Activated CD4-positive, CD25-positive, alpha-beta regulatory T cell (primary cell): Measurements from ENCODE around the gene LITAFD.
"Not testable (repeated sequence)": the region's sequence is repeated elsewhere in the genome, so short reads cannot be mapped to it uniquely, and the experiment has no call there.

ENCODE experiments used
- DNase-seq, 4 experiments: peaks; one replicate each; lab custom pipeline; 2025; lab: John Stamatoyannopoulos, UW

The LITAFD gene

GRCh38 chr16:8882041-8882617 lies at the start of gene LITAFD:
TSS of gene LITAFD (plus strand) at chr16:8882351. CDS start at chr16:8884356, 2,005 bp downstream.
- DNase-seq = no peak

DNA sequence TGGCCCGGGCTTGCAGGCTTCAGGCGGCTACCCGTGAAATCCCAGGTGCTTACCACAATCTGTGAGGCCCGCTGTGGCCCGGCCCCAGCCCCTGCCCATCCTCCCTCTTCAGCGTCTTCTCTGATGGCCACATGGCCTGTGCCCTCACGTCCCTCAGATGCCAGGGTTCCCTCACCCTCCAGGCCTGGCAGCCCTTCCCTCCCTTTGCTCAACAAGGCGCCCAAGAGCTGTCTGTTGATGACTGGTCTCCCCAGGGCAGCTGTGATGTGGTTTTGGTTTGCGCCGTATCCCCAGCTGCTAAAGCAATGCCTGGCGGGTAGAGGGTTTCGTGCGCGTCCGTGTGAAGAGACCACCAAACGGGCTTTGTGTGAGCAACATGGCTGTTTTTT lies 49.4 kb upstream of the LITAFD start:
- DNase-seq = no peak

- not testable (repeated sequence) for DNase-seq
These were observed 45.4 kb upstream of the LITAFD start for GRCh38 chr16:8836797-8837196.

DNA sequence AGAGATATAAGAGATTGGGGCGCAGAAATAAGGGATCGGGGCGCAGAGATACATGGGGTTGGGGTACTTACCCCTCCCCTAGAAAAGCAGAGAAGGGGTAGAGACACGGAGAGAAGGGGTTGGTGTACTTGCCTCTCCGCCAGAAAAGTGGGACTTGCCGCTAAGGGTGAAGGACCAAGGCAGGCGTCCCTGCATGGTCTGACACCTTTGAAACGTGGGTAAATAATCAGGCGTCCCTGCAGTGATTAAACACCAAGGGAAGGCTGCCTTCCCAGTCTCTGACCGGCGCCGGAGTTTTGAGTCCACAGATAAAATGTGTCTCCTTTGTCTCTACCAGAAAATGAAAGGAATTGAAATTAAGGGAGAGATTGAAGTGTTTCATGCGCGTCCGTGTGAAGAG lies 44.6 kb upstream of the LITAFD start:
- DNase-seq = not testable (repeated sequence)

DNA sequence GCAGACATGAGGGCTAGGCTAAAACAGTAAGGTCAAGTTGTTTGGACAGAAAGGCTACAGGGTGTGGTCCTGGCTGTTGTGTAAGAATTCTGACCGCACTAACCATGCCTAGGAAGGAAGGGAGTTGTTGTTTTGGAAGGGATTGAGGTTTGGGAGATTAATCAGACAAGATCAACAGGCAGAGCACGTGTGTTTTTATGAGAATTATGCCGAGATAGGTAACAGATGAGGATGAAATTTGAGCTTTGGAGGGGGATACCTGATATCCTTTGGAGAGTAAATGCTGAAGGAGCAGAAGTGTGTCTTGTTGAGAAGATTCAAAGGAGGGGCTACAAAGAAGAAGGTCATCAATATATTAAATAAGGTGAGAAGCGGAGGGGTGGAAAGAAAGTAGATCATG lies 40.1 kb upstream of the LITAFD start:
- DNase-seq = not testable (repeated sequence)

DNA sequence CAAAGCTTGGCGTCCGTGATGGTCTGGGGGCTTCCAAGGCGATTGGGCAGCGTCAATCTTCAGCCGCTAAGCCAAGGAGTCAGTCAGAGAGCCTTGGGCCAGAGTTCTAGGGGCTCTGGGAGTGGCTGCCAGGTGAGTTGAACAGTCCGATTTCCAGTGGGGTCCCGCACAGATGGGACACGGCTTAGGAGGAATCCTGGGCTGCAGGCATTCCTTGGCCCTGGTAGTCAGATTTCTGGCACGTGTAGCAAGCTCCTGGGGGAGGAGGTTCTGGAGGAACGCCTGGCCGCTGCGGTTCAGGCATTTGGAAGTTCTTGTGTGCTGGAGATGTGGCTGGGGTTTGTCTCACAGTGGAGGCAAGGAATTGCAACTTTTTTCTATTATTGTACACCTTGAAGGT lies 38.9 kb upstream of the LITAFD start:
- DNase-seq = not testable (repeated sequence)

- no peak for DNase-seq
These were observed 36.4 kb upstream of the LITAFD start for GRCh38 chr16:8845699-8846298.

DNA sequence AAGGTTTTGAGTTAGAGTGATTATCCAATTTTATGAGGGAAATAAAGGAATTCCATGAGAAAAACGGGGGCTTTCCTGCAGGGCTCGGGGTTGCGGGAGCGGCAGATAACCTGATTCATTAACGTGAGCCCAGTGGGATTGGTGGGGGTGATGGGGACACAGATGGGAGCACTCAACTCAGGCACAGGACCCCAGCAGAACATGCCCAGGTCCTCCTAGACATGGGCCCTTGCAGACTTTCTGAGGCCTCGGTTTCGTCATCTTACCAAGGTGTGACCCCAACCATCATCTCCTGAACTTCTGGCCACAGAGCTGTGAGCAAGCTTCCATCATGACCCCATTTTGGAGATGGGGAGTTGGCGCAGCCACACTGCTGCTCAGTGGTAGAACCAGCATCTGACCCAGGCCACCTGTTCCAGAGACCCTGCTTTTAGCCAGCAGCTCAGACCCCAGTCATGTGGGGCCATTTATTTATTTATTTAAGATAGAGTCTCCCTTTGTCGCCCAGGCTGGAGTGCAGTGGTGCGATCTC lies 35.7 kb upstream of the LITAFD start:
- no peak for DNase-seq

- no peak for DNase-seq
These were observed 35.0 kb upstream of the LITAFD start for GRCh38 chr16:8847145-8847544.

- no peak for DNase-seq
These were observed 34.5 kb upstream of the LITAFD start for GRCh38 chr16:8847623-8848022.

DNA sequence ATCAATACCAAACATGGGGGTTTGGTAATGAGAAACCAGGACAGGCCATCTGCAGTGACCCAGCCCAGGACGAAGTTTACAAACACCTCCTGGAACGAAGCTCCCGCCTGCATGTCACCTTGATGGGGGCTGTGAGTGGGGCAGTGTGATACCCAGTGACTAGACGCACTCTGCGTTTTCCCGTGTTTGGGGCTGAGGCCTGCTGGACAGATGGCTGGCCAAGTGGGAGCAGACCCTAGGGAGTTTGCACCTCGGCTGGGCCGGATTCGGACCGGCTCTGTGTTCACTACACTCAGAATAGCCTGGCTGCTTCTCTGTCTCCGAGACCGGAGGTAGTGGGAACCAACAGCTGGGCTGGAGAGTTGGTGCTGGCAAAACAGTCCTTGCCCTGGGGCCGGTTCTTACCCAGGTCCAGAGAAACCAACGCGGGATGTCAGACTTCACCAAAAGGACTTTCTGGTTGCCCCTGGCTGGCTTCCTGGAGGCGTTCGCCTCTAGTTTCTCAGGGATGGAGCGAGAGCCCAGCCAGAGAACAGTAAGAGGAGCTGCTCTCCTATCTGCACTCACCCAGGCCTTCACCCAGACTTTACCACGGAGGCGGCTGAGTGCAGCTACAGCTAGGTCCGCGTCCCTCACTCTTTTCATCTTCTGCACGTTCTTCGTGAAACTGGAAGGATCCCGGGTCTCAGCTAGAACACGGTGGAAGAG lies 33.8 kb upstream of the LITAFD start:
- no peak for DNase-seq

- no peak for DNase-seq
These were observed 33.2 kb upstream of the LITAFD start for GRCh38 chr16:8848939-8849391.

- DNase-seq = no peak
These were observed 32.6 kb upstream of the LITAFD start for GRCh38 chr16:8849411-8850011.

- no peak for DNase-seq
These were observed 31.8 kb upstream of the LITAFD start for GRCh38 chr16:8850279-8850885.

DNA sequence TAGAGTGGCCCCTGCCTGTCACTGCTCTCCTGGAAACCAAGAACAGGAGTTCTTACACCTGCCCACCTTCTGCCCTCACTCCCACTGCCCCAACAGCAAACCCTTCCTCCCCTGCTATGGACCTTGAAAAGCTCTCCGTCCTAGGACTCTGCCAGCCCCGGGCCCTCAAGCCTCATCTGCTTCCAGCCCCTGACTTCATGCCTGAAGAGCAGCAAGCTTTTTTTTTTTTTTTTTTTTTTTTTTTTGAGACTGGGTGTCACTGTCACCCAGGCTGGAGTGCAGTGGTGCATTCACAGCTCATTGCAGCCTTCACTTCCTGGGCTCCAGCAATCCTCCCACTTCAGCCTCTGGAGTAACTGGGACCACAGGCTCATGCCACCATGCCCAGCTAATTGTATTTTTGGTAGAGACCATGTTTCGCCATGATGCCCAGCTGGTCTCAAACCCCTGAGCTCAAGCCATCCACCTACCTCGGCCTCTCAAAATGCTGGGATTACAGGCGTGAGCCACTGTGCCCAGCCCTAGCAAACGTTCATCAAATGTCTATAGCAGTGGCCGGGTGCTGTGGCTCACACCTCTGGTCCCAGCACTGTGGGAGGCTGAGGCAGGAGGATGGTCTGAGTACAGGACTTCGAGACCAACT lies 30.3 kb upstream of the LITAFD start:
- no peak for DNase-seq

DNA sequence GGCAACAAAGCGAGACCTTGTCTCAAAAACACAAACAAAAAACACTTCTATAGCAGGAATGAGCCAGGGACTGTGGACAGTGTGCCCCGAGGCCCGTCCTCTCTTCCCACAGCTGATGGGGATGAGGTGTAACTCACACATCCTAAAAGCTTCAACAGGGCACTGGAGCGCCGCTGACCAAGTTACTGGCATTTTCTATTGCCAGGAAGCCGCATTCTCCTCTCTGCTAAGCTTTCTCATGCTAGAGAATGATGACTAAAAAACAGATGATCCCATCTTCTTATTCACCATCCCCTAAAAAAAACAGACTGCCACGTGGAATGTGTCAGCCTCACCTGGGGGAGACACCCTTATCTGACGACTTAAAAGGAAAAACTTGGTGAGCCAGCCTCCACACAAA lies 29.6 kb upstream of the LITAFD start:
- DNase-seq = no peak

DNA sequence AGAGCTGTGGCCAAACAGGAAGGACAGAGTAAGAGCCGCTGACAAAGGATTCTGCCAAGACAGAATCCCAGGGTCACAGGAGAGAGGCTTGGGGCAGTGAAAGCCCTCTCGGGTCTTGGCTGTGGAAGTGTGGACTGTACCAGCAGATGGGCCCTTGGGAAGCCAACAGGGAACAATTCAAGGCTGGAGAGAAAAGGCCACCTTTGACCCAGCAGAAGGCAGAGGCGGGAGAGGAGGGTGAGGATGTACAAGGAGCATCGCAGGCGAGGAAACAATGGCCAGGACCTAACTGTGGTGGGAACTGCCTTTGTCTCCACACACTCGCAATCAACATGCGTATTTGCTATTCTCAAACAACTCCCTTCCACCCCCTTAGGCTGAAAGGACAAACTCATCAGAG lies 29.0 kb upstream of the LITAFD start:
- no peak for DNase-seq

GRCh38 chr16:8853611-8854010 lies 28.5 kb upstream of the LITAFD start:
- DNase-seq = no peak

DNA sequence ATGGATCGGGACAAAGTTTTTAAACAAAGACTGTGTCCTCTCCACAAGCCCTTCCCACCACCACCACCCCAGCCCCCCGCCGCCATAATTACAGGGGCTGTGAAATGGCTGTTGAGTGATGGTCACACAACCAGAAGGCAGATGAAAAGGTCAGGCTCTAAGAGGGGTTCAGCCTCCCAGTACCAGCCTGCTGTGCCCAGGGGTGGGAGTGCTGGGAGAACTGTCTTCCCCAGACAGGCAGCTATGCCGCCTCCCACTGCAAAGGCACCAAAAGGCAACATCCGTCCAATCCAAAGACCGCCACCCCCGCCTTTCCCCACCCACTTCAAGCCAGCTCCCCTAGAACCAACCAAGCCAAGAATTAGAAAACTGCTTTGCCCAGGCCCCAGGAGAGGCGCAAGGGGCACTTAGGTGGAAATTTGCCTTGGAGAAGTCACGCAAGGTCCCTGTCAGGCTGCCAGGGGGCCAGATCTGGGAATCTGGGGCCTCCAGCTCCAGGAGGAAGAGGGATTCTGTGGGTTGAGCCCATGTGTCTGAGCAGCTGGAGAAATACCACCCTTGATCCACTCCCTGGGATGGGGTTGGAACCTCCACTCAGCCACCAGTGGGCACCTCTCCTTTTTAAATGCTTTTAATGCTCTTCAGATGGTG lies 27.7 kb upstream of the LITAFD start:
- DNase-seq = no peak

DNA sequence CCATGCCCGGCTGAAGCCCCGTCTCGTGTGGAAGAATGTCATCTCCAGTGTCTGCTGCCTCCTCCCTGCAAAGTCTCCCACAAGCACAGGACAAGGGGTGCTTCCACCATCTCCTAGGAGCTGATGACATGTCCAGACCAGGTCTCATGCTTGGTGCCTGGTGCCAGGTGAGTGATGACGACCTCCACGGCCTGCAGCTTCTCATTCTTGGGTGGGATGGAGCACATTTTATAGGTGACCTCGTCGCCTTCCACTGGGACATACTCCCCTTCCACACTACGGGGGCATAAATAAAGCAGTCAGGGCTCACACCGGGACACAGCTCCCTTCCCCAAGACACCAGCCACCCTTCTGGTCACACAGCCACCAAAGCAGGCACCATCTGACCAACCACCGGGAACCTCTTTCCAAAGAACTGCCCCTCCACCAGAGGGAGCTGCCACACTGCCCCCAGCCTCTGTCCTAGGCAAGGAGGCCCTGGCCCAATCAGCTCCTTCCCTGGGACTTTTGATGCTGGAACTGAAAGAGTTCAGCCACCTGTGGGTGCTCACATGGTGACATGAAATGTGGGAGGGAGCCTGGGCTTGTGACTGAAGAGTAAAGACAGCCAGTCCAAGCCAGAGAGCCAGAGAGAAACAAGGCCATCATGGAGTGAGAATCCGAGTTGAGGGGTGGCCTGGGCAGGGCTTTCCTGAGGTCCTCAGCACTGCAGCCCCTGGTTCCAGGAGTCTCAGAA lies 26.9 kb upstream of the LITAFD start:
- DNase-seq = no peak

DNA sequence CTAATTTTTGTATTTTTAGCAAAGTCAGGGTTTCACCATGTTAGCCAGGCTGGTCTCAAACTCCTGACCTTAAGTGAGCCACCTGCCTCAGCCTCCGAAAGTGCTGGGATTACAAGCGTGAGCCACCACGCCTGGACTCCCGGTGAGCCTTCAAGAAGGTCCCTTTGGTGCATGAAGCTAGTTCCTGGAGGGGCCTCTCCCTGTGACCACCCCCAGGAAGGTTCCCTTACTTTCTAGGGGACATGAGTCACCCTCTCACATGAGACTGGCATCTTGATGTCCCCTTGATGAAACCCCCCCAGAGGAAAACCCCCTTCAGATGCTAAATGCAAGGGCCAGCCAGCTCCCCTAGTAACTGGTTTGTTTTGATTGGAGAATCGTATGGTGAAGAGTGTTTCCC lies 26.2 kb upstream of the LITAFD start:
- no peak for DNase-seq
